GM21825 (cell line): ENCODE measurements around the gene SRXN1.

ENCODE experiments used
- ATAC-seq: cut with Tn5 transposase; IDR thresholded peaks from one replicate; pipeline ENCODE4 v1.9.1; 2021; ENCODE audit warnings: mild to moderate bottlenecking, moderate library complexity; ENCODE audit not compliant: unreplicated experiment

SRXN1 gene

DNA sequence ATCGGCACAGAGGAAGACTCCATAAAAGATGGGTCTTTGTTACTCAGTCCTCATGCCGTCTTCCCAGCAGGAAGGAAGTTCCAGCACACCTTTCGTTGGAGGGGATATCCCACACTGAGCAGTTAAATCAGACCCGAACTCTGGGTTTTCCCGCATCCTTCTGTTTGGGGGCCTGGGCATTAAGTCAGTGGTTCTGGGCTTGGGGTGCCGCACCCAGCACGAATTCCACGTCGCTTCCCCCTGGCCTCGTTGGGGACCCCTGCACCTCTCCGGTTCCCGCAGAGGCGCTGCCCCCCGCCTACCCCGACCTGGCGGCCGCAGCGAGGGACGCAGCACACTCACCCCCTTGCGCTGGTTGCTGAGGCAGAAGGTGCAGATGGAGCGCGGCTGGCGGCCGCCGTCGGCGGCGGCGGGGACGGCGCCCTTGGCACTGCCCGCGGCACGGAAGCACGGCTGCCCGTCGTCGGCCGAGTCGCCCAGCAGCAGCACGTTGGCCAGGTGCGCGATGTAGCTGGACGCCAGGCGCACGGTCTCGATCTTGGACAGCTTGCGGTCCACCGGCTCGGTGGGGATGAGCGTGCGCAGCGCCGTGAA, 43.5 kb downstream of the SRXN1 start:
- no peak for ATAC-seq

GRCh38 chr20:608970-609369, 44.0 kb downstream of the SRXN1 start:
- ATAC-seq: no peak

DNA sequence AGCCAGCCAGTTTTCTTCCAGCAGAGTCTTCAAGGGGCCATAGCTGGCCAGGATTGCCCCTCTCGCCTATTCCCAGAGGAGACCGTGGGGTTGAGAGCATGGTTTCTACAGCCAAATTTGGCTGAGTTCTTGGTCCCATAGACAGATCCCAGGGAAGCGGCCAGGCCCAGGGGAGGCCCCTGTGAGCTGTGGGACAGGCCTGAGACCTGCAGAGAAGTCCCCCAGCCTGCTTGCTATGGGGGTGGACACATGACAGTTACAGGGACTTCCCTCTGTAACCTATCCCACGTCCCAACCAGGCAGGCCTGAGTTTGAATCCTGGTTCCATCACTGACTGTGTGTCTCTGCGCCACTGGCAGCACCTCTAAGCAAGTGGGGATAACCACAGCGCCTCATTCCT, 45.5 kb downstream of the SRXN1 start:
- ATAC-seq: no peak

- ATAC-seq: no peak
These were observed 47.8 kb downstream of the SRXN1 start for GRCh38 chr20:605237-605636.

- ATAC-seq: no peak
These were observed 49.8 kb downstream of the SRXN1 start for GRCh38 chr20:603116-603640.

DNA sequence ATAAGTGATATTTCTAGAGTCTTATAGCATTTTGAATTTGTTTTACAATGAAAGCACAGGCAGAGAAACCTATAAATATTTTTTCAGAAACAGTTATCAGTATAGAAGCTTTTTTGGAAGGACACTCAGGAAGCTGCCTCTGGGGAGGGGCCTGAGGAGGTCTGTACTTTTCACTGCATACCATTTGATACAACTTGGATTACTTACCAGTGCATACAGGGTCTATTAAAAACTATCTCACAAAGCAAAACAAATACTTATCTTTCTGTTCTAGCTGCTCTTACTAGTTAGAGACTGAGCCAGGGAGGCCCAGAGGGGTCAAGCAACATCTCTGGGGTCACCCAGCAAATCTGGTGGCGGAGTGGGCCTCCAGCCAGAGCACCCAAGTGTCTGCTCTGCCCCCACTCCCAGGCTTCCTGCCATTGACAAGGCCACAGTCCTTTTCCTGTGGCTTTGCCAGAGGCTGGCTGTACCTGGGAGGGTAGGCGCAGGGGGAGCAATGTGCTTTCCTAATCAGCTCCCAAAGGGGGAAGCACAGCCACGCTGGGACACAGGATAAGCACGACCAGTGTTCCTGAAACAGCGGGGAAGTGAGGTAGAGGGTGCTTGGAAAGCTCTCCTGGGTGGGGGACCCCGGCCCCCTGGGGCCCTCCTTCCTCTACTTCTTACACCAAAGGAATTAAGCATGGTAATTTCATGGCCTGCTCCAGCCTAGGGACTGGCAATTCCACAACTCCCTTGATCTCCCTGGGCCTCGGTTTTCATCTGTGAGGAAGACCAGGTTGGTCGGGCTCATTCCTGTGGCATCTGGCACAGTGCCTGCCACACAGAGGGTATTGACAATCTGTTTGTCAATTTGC, 50.7 kb downstream of the SRXN1 start:
- no peak for ATAC-seq

GRCh38 chr20:600736-601135, 52.3 kb downstream of the SRXN1 start:
- no peak for ATAC-seq

DNA sequence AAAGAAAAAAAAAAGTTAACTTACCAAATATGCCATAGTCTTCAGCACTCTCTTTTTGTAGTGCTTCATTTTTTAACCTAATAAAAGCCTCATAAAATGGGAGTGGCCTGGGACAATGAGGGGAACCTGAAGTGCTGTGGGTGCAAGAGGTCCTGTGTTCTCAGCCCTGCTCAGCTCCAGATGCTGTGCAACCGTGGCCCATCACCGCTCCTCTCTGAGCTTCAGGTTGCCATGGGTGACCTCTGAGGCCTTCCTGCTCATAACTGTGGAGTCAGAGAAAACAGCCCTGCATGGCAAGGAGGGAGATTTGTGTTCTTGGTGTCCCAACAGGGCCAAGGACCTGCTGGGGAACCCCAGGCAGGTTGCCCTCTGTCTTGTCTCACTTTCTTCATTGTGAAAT, 52.9 kb downstream of the SRXN1 start:
- no peak for ATAC-seq

- no peak for ATAC-seq
These were observed 54.7 kb downstream of the SRXN1 start for GRCh38 chr20:598133-598850.

DNA sequence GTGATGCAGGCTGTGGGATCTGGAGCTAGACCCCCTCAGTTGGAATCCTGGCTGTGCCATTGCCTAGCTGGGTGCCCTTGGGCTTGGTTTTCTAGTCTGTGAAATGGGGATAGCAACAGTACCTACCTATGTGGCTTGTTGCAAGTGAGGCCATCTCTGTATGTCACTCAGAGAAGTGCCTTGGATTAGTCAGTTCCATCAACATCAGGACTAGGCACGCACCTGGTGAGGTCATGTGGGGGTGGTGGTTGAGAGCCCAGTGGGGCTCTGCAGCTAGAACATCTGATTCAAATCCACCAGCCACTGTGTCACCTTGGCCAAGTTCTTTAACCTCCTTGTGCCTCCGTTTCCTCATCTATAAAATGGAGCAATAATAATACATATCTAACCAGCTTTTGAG, 55.4 kb downstream of the SRXN1 start:
- no peak for ATAC-seq
